Liver (tissue), 9 donors: ENCODE measurements around the gene PSENEN. TPM values are rescaled to one million over a fixed set of nuclear protein-coding genes. Genes with fewer than 3 reads are reported as not detected.

Experiments
- DNase-seq: peaks from one replicate; pipeline ENCODE4 v3.0.0-alpha.2; 2017; ENCODE audit warnings: low spot score
- H3K27ac ChIP-seq, 2 donors: one replicate each; pipeline ENCODE4 v1.7.0; 2013; ENCODE audit warnings: inconsistent platforms in 2 of 2, low read length in 2 of 2, control low read depth in 1 of 2, low read depth in 1 of 2, mild to moderate bottlenecking in 1 of 2
- H3K27me3 ChIP-seq, 4 donors: one replicate each; pipeline versions ENCODE4 v1.6.1 to v1.7.0; 2013; ENCODE audit warnings: low read length in 3 of 4, inconsistent platforms in 1 of 4, mild to moderate bottlenecking in 1 of 4, moderate library complexity in 1 of 4; ENCODE audit not compliant: control insufficient read depth in 4 of 4, insufficient read depth in 4 of 4
- H3K36me3 ChIP-seq, 4 donors: one replicate each; pipeline versions ENCODE4 v1.6.1 to v1.7.0; 2013; ENCODE audit warnings: low read length in 3 of 4, mild to moderate bottlenecking in 3 of 4, low read depth in 1 of 4, moderate library complexity in 1 of 4; ENCODE audit not compliant: control insufficient read depth in 4 of 4, insufficient read depth in 3 of 4
- H3K4me1 ChIP-seq, 4 donors: one replicate each; pipeline versions ENCODE4 v1.6.1 to v1.7.0; 2013; ENCODE audit warnings: low read length in 3 of 4, mild to moderate bottlenecking in 3 of 4, moderate library complexity in 1 of 4; ENCODE audit not compliant: control insufficient read depth in 4 of 4, insufficient read depth in 4 of 4
- H3K4me3 ChIP-seq, 3 donors: one replicate each; pipeline versions ENCODE4 v1.6.1 to v1.7.0; 2013; ENCODE audit warnings: low read length in 3 of 3, control low read depth in 1 of 3, low read depth in 1 of 3, mild to moderate bottlenecking in 1 of 3
- H3K9ac ChIP-seq, 2 donors: one replicate each; pipeline ENCODE4 v1.7.0; 2013; ENCODE audit warnings: low read length in 2 of 2, mild to moderate bottlenecking in 2 of 2, moderate library complexity in 2 of 2, control low read depth in 1 of 2, low read depth in 1 of 2
- H3K9me3 ChIP-seq, 4 donors: one replicate each; pipeline versions ENCODE4 v1.6.1 to v1.7.0; 2013; ENCODE audit warnings: low read length in 3 of 4; ENCODE audit not compliant: control insufficient read depth in 4 of 4
- EGR1 ChIP-seq, 2 donors: IDR thresholded peaks; 2 replicates each; pipeline ENCODE4 v1.6.1; 2016 to 2018; ENCODE audit warnings: antibody characterized with exemption in 2 of 2, low read depth in 2 of 2
- FOXA1 ChIP-seq: IDR thresholded peaks from 2 replicates; pipeline ENCODE4 v1.6.1; 2016; ENCODE audit warnings: antibody characterized with exemption
- FOXA2 ChIP-seq: IDR thresholded peaks from 2 replicates; pipeline ENCODE4 v1.6.1; 2016; ENCODE audit warnings: antibody characterized with exemption
- GABPA ChIP-seq, 2 donors: IDR thresholded peaks in 1 of 2; conservative IDR thresholded peaks in 1 of 2; 2 replicates each; pipeline ENCODE4 v1.6.1; 2016; ENCODE audit warnings: antibody characterized with exemption in 2 of 2, mild to moderate bottlenecking in 1 of 2, moderate library complexity in 1 of 2
- HNF4A ChIP-seq, 2 donors: conservative IDR thresholded peaks; 2 replicates each; pipeline ENCODE4 v1.6.1; 2016; ENCODE audit warnings: antibody characterized with exemption in 2 of 2, mild to moderate bottlenecking in 2 of 2
- HNF4G ChIP-seq: IDR thresholded peaks from 2 replicates; pipeline ENCODE4 v1.6.1; 2016; ENCODE audit warnings: antibody characterized with exemption
- JUND ChIP-seq, 2 donors: IDR thresholded peaks; 2 replicates each; pipeline ENCODE4 v1.6.1; 2016; ENCODE audit warnings: antibody characterized with exemption in 2 of 2
- NR2F2 ChIP-seq: IDR thresholded peaks from 2 replicates; pipeline ENCODE4 v1.6.1; 2016; ENCODE audit warnings: antibody characterized with exemption
- RAD21 ChIP-seq, 2 donors: IDR thresholded peaks; 2 replicates each; pipeline ENCODE4 v1.6.1; 2016; ENCODE audit warnings: antibody characterized with exemption in 2 of 2, mild to moderate bottlenecking in 2 of 2
- SP1 ChIP-seq: IDR thresholded peaks from 2 replicates; pipeline ENCODE4 v1.6.1; 2018; ENCODE audit warnings: antibody characterized with exemption, mild to moderate bottlenecking
- TAF1 ChIP-seq: conservative IDR thresholded peaks from 2 replicates; pipeline ENCODE4 v1.6.1; 2016; ENCODE audit warnings: antibody characterized with exemption, mild to moderate bottlenecking
- YY1 ChIP-seq: IDR thresholded peaks from 2 replicates; pipeline ENCODE4 v1.6.1; 2016; ENCODE audit warnings: antibody characterized with exemption, mild to moderate bottlenecking
- WGBS: extraction: QIAGEN DNeasy Blood & Tissue Kit; methylation state at CpG from one replicate; pipeline ENCODE4 v1.1.7; 2013; 5-methylcytosine and 5-hydroxymethylcytosine counted together
- polyA plus RNA-seq, 2 donors: library from polyadenylated mRNA; stranded (reverse) in 1 of 2; unstranded in 1 of 2; fragments of 200-250 nt in 1 of 2; fragments of >200 nt in 1 of 2; fragmentation: Nextera tagmentation in 1 of 2; extraction: Ambion mirVana in 1 of 2; gene quantifications; one replicate each; pipeline versions ENCODE4 v1.2.1 to v1.2.3, GENCODE V29; 2013 to 2015
- total RNA-seq, 2 donors: library from RNA; depleted of rRNA; stranded (reverse); fragments of >200 nt; gene quantifications; one replicate each; pipeline ENCODE4 v1.2.3, GENCODE V29; 2014
- TF ChIP-seq, protein P1 (sequence below): fragments of 150-350 bp; IDR thresholded peaks from 2 replicates; pipeline ENCODE4 v1.5.1; 2017; ENCODE audit warnings: improper control_type of control experiment, low read depth, low read length; ENCODE audit not compliant: missing input control
- TF ChIP-seq, protein P2 (sequence below): IDR thresholded peaks from 2 replicates; pipeline ENCODE4 v1.6.1; 2016; ENCODE audit warnings: antibody characterized with exemption, mild to moderate bottlenecking
- TF ChIP-seq, protein P3 (sequence below): IDR thresholded peaks from 2 replicates; pipeline ENCODE4 v1.6.1; 2016; ENCODE audit warnings: antibody characterized with exemption
- TF ChIP-seq, protein P4 (sequence below): IDR thresholded peaks from 2 replicates; pipeline ENCODE4 v1.6.1; 2016; ENCODE audit warnings: antibody characterized with exemption
- TF ChIP-seq, protein P5 (sequence below): IDR thresholded peaks from 2 replicates; pipeline ENCODE4 v1.6.1; 2016; ENCODE audit warnings: antibody characterized with exemption
- donor health status: healthy.
- donor health status: healthy.
- donor health status: healthy.
- donor health status: healthy.
- donor health status: healthy.

PSENEN gene
- total and polyA plus RNA-seq, 4 donors, result 7.4 to 58.1 (median 20.7) TPM

DNA sequence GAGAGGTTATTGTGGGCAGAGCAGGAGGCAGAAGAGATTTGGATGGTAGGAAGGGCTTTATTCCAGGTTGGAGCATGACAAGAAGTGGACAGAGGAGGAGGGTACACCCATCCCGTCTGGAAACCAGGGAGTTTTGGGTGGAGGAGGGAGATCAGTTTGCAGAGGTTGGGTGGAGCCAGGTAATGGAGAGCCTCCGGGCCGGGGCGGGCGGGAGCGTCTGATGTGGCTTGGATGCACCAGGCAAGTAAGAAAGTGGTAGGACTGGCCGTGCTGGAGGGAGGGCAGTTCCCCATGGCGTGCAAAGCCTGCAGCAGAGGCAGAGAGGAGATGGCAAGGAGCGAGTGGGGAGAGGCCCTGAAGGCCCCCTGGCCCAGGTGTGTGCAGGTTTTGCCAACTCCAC lies 14.1 kb upstream of the PSENEN start:
- Histone ChIP-seq H3K27me3 (no peaks in the 10 kb centered on the region), H3K9me3 (no peaks in the 10 kb centered on the region), H3K9ac (no peak overlapping the region), H3K27ac (no peak overlapping the region), H3K4me3 (no peak overlapping the region), H3K36me3 (peaks cover 43 to 90% (median 56%) of the 10 kb centered on the region in 4 donors), H3K4me1 (no peaks in the 10 kb centered on the region)
- DNase-seq, result no peak
- TF ChIP-seq TAF1 (no peak), NR2F2 (no peak), HNF4A (conservative IDR thresholded peaks at IDR 0.05) (no peak), JUND (IDR thresholded peaks at IDR 0.05) (no peak), FOXA1 (no peak), RAD21 (IDR thresholded peaks at IDR 0.05) (no peak), YY1 (no peak), SP1 (no peak), HNF4G (no peak), GABPA (IDR thresholded peaks at IDR 0.05 in 1 of 2, conservative IDR thresholded peaks at IDR 0.05 in 1 of 2) (no peak), EGR1 (IDR thresholded peaks at IDR 0.05; ENCODE audit: low read depth in 2 of 2) (no peak), FOXA2 (no peak)
- TF ChIP-seq, protein P1, sequence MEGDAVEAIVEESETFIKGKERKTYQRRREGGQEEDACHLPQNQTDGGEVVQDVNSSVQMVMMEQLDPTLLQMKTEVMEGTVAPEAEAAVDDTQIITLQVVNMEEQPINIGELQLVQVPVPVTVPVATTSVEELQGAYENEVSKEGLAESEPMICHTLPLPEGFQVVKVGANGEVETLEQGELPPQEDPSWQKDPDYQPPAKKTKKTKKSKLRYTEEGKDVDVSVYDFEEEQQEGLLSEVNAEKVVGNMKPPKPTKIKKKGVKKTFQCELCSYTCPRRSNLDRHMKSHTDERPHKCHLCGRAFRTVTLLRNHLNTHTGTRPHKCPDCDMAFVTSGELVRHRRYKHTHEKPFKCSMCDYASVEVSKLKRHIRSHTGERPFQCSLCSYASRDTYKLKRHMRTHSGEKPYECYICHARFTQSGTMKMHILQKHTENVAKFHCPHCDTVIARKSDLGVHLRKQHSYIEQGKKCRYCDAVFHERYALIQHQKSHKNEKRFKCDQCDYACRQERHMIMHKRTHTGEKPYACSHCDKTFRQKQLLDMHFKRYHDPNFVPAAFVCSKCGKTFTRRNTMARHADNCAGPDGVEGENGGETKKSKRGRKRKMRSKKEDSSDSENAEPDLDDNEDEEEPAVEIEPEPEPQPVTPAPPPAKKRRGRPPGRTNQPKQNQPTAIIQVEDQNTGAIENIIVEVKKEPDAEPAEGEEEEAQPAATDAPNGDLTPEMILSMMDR, result no peak
- TF ChIP-seq, protein P2, sequence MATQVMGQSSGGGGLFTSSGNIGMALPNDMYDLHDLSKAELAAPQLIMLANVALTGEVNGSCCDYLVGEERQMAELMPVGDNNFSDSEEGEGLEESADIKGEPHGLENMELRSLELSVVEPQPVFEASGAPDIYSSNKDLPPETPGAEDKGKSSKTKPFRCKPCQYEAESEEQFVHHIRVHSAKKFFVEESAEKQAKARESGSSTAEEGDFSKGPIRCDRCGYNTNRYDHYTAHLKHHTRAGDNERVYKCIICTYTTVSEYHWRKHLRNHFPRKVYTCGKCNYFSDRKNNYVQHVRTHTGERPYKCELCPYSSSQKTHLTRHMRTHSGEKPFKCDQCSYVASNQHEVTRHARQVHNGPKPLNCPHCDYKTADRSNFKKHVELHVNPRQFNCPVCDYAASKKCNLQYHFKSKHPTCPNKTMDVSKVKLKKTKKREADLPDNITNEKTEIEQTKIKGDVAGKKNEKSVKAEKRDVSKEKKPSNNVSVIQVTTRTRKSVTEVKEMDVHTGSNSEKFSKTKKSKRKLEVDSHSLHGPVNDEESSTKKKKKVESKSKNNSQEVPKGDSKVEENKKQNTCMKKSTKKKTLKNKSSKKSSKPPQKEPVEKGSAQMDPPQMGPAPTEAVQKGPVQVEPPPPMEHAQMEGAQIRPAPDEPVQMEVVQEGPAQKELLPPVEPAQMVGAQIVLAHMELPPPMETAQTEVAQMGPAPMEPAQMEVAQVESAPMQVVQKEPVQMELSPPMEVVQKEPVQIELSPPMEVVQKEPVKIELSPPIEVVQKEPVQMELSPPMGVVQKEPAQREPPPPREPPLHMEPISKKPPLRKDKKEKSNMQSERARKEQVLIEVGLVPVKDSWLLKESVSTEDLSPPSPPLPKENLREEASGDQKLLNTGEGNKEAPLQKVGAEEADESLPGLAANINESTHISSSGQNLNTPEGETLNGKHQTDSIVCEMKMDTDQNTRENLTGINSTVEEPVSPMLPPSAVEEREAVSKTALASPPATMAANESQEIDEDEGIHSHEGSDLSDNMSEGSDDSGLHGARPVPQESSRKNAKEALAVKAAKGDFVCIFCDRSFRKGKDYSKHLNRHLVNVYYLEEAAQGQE, result no peak
- TF ChIP-seq, protein P3, sequence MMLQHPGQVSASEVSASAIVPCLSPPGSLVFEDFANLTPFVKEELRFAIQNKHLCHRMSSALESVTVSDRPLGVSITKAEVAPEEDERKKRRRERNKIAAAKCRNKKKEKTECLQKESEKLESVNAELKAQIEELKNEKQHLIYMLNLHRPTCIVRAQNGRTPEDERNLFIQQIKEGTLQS, result no peak
- TF ChIP-seq, protein P4, sequence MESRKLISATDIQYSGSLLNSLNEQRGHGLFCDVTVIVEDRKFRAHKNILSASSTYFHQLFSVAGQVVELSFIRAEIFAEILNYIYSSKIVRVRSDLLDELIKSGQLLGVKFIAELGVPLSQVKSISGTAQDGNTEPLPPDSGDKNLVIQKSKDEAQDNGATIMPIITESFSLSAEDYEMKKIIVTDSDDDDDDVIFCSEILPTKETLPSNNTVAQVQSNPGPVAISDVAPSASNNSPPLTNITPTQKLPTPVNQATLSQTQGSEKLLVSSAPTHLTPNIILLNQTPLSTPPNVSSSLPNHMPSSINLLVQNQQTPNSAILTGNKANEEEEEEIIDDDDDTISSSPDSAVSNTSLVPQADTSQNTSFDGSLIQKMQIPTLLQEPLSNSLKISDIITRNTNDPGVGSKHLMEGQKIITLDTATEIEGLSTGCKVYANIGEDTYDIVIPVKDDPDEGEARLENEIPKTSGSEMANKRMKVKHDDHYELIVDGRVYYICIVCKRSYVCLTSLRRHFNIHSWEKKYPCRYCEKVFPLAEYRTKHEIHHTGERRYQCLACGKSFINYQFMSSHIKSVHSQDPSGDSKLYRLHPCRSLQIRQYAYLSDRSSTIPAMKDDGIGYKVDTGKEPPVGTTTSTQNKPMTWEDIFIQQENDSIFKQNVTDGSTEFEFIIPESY, result no peak
- TF ChIP-seq, protein P5, sequence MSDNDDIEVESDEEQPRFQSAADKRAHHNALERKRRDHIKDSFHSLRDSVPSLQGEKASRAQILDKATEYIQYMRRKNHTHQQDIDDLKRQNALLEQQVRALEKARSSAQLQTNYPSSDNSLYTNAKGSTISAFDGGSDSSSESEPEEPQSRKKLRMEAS, result no peak
- WGBS, result 88% methylated on average over 9 of the region's 9 CpGs
